Mesenchymal stem cell (in vitro differentiated cells and primary cell): ENCODE results near the gene DPP3.

Experiments
- DNase-seq: peaks from one replicate; pipeline ENCODE4 v3.0.0-alpha.2; 2013
- H2AFZ ChIP-seq: one replicate; pipeline ENCODE4 v1.6.1; 2013; ENCODE audit warnings: low read depth, mild to moderate bottlenecking, control low read depth, inconsistent platforms, low read length, moderate library complexity
- H2AK5ac ChIP-seq: 2 replicates; pipeline ENCODE4 v1.6.1; 2013; ENCODE audit warnings: low read length, moderate library complexity, mild to moderate bottlenecking, inconsistent platforms; ENCODE audit not compliant: severe bottlenecking
- H2BK120ac ChIP-seq: one replicate; pipeline ENCODE4 v1.6.1; 2013; ENCODE audit warnings: low read depth, mild to moderate bottlenecking, inconsistent platforms, low read length, moderate library complexity
- H2BK12ac ChIP-seq, 2 experiments: one replicate each; pipeline ENCODE4 v1.6.1; 2013; ENCODE audit warnings: inconsistent platforms in 2 of 2, low read length in 2 of 2, mild to moderate bottlenecking in 2 of 2, moderate library complexity in 2 of 2, control low read depth in 1 of 2
- H2BK15ac ChIP-seq: one replicate; pipeline ENCODE4 v1.6.1; 2013; ENCODE audit warnings: mild to moderate bottlenecking, low read depth, inconsistent platforms; ENCODE audit not compliant: poor library complexity, severe bottlenecking
- H2BK5ac ChIP-seq: 2 replicates; pipeline ENCODE4 v1.6.1; 2013; ENCODE audit warnings: low read depth, mild to moderate bottlenecking, low read length, control low read depth, inconsistent platforms; ENCODE audit not compliant: poor library complexity, severe bottlenecking
- H3K14ac ChIP-seq, 2 experiments: one replicate each; pipeline ENCODE4 v1.6.1; 2013; ENCODE audit warnings: inconsistent platforms in 2 of 2, low read length in 2 of 2, control low read depth in 1 of 2, mild to moderate bottlenecking in 1 of 2, moderate library complexity in 1 of 2
- H3K18ac ChIP-seq, 2 experiments: one replicate each; pipeline ENCODE4 v1.6.1; 2013; ENCODE audit warnings: inconsistent platforms in 2 of 2, low read length in 2 of 2, control low read depth in 1 of 2, low read depth in 1 of 2, mild to moderate bottlenecking in 1 of 2
- H3K23ac ChIP-seq, 2 experiments: one replicate each; pipeline ENCODE4 v1.6.1; 2013; ENCODE audit warnings: inconsistent platforms in 2 of 2, low read length in 2 of 2, mild to moderate bottlenecking in 2 of 2, moderate library complexity in 2 of 2, control low read depth in 1 of 2
- H3K27ac ChIP-seq: 2 replicates; pipeline ENCODE4 v1.5.1; 2013; ENCODE audit warnings: mild to moderate bottlenecking, moderate library complexity, low read length, control low read depth, inconsistent platforms; ENCODE audit not compliant: poor library complexity, severe bottlenecking
- H3K27me3 ChIP-seq, 2 experiments: 2 replicates each; pipeline versions ENCODE4 v1.6.1 to v1.7.0; 2013; ENCODE audit warnings: low read length in 2 of 2, mild to moderate bottlenecking in 2 of 2, moderate library complexity in 2 of 2, control low read depth in 1 of 2, inconsistent platforms in 1 of 2; ENCODE audit not compliant: control insufficient read depth in 1 of 2, insufficient read depth in 1 of 2
- H3K36me3 ChIP-seq, 2 experiments: 2 replicates each; pipeline versions ENCODE4 v1.6.1 to v1.7.0; 2013; ENCODE audit warnings: low read length in 2 of 2, control low read depth in 1 of 2, inconsistent platforms in 1 of 2, low read depth in 1 of 2, mild to moderate bottlenecking in 1 of 2; ENCODE audit not compliant: insufficient read depth in 2 of 2, control insufficient read depth in 1 of 2
- H3K4ac ChIP-seq, 2 experiments: one replicate each; pipeline ENCODE4 v1.6.1; 2013; ENCODE audit warnings: inconsistent platforms in 2 of 2, low read length in 2 of 2, mild to moderate bottlenecking in 2 of 2, moderate library complexity in 2 of 2, control low read depth in 1 of 2, low read depth in 1 of 2
- H3K4me1 ChIP-seq: 2 replicates; pipeline ENCODE4 v1.6.1; 2013; ENCODE audit warnings: low read depth, low read length, control low read depth; ENCODE audit not compliant: control insufficient read depth, insufficient read depth
- H3K4me2 ChIP-seq: 2 replicates; pipeline ENCODE4 v1.6.1; 2013; ENCODE audit warnings: low read length, mild to moderate bottlenecking, inconsistent platforms; ENCODE audit not compliant: poor library complexity, severe bottlenecking
- H3K4me3 ChIP-seq, 2 experiments: 2 replicates each; pipeline versions ENCODE4 v1.5.1 to v1.7.0; 2013; ENCODE audit warnings: low read length in 2 of 2, mild to moderate bottlenecking in 2 of 2, control low read depth in 1 of 2, low read depth in 1 of 2; ENCODE audit not compliant: insufficient read depth in 1 of 2
- H3K79me1 ChIP-seq: replicated peaks from 2 replicates; pipeline ENCODE4 v1.6.1; 2013; ENCODE audit warnings: mild to moderate bottlenecking, control low read depth, low read length, inconsistent platforms; ENCODE audit not compliant: poor library complexity, severe bottlenecking
- H3K9ac ChIP-seq: 2 replicates; pipeline ENCODE4 v1.7.0; 2013; ENCODE audit warnings: mild to moderate bottlenecking, low read length, moderate library complexity
- H3K9me3 ChIP-seq: 2 replicates; pipeline ENCODE4 v1.7.0; 2013; ENCODE audit warnings: mild to moderate bottlenecking, low read length; ENCODE audit not compliant: control insufficient read depth
- H4K8ac ChIP-seq: one replicate; pipeline ENCODE4 v1.6.1; 2013; ENCODE audit warnings: inconsistent platforms, mild to moderate bottlenecking, low read length, moderate library complexity
- H4K91ac ChIP-seq: one replicate; pipeline ENCODE4 v1.6.1; 2013; ENCODE audit warnings: mild to moderate bottlenecking, low read length, inconsistent platforms
- WGBS: methylation state at CpG from one replicate; pipeline ENCODE4 v1.1.7; 2013; ENCODE audit warnings: mixed read lengths; 5-methylcytosine and 5-hydroxymethylcytosine counted together

The DPP3 gene

DNA sequence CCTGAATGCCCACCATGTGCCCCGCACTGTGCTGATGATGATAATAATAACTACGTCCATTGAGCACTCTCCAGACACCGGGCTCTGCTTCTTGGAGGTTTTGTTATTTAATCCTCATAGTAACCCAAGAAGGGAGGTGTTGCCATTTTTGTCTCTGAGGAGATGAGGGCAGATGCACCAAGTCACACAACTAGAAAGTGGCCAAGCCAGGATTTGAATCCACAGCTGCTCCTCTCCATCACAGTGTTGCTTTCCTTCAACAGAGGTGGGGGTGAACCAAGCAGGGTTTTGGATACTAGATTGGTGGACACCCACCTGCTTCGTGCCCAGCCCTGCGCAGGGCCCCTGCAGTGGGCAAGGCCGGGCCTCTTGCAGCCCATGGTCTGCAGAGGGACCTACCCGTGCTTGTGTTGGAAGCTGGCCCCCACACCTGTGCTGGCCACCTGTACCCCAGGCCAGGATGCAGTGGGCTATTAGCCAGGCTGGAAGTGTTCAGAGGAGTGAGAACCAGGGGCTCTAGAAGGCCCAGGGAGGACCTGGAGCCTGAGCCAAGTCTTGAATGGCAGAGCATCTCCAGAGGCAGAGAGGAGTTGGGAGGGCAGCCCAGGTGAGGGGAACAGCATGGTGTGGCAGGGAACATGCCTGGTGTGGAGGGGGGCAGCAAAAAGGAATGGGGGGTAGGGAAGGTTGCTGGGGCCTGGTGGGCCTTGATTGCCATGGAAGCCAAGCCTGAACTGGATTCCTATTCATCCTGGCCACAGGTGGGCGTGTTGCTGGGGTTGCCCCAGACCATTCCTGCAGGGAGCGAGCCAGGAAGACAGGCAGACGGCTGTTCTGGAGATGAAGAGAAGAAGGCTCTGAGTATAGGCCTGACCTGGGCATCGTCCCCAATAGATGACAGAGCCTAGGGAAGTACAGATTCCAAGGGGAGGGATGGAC lies 2.7 kb upstream of the DPP3 start:
- Histone ChIP-seq H3K4me3 (no peak overlapping the region), H3K79me1 (peaks cover 25% of the 10 kb centered on the region), H3K36me3 (peaks cover 37 to 45% of the 10 kb centered on the region in 2 experiments), H3K18ac (no peak overlapping the region), H3K4ac (no peak overlapping the region), H4K8ac (peak overlapping the region; percentile 19), H3K9ac (no peak overlapping the region), H3K9me3 (no peaks in the 10 kb centered on the region), H2BK15ac (no peak overlapping the region), H2BK5ac (no peak overlapping the region), H2BK120ac (no peak overlapping the region), H3K23ac (no peak overlapping the region), H3K27ac (no peak overlapping the region), H4K91ac (no peak overlapping the region), H2BK12ac (no peak overlapping the region), H3K14ac (no peak overlapping the region), H3K4me2 (no peak overlapping the region), H3K27me3 (no peaks in the 10 kb centered on the region), H3K4me1 (peaks cover 16% of the 10 kb centered on the region), H2AFZ (no peak overlapping the region), H2AK5ac (no peak overlapping the region)
- DNase-seq = no peak
- 91% methylated on average over 11 of the region's 11 CpGs for WGBS

DNA sequence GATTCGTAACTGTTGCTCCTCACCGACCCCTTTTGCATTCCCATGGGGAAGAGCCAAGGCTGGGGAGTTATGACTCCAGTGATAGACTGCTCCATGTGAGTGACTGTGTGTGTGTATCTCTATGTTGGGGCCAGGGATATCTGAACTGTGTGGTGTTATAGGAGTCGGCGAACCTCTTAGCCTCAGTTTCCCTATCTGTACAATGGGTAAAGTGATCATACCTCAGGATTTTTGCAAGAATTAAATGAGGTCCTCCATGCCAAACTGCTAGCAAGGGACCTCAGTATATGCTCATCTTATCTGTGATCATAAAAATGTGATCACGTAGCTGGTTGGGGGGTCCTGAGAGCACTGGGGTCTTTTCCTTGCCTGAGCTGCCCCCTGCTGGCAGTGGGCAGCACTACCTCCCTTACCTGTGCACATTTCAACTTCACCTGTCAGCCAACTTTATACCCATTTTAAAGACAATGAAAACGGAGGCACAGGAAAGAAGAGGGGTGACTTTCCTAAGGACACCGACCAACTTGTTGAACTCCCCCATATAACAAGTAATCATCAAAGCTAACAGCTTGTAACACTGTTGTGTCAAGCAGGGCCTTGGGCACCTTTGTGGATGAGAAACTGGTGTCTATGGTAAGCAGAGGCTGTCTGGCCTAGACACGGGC lies 1.4 kb upstream of the DPP3 start:
- peaks cover 16% of the 10 kb centered on the region for H3K4me1 ChIP-seq
- H3K4me2 ChIP-seq = peak overlapping the region; percentile 82
- H2BK5ac ChIP-seq = no peak overlapping the region
- H3K27me3 ChIP-seq = no peaks in the 10 kb centered on the region
- H3K23ac ChIP-seq = no peak overlapping the region
- no peak for DNase-seq
- peak overlapping the region; percentile 37 for H4K91ac ChIP-seq
- peak overlapping the region in 1 of 2 experiments; percentile 97 for H3K4ac ChIP-seq
- peak overlapping the region; percentile 46 to 84 for H3K18ac ChIP-seq
- no peaks in the 10 kb centered on the region for H3K9me3 ChIP-seq
- H3K27ac ChIP-seq = peak overlapping the region; percentile 96
- no peak overlapping the region for H2AFZ ChIP-seq
- no peak overlapping the region for H3K14ac ChIP-seq
- no peak overlapping the region for H2BK120ac ChIP-seq
- H3K79me1 ChIP-seq = peaks cover 25% of the 10 kb centered on the region
- H2BK12ac ChIP-seq = no peak overlapping the region
- WGBS = 49% methylated on average over 5 of the region's 8 CpGs
- H3K36me3 ChIP-seq = peaks cover 35 to 38% of the 10 kb centered on the region in 2 experiments
- H3K4me3 ChIP-seq = peak overlapping the region; percentile 73 to 96
- no peak overlapping the region for H2AK5ac ChIP-seq
- no peak overlapping the region for H2BK15ac ChIP-seq
- H4K8ac ChIP-seq = peak overlapping the region; percentile 94
- H3K9ac ChIP-seq = peak overlapping the region; percentile 99

DNA sequence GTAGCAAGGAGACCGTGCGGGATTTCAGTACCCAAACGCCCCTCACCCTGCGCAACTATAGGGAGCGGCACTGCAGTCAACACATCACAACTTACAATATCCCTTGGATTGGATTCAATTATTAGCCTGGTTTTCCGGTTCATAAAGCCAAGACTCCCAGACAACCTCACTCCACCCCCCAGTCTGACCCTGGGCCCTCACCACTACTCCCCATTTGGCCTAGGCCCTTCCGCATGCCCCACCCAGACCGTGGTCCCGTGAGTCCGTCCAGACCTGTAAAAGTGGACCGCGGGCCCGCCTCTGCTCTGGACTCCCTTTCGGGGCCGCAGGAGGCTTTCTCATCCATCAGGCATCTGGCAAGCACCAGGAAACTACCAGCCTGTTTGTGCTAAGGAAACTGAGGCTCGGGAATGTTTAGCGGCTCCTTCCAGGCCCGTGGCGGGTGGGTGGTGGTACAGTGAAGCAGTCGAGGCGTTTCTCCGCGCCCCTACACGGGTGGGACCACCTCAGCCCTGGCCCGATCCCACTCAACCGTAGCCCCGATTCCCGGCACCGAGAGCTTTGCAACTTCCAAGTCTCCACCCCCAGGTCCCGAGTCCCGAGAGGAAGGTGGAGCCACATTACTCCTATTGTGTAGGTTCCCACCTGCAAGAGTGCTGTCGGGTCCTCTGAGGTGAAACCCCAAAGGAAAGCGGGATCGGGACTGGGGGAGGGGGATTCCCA lies 679 bp upstream of the DPP3 start:
- H2BK120ac ChIP-seq = peak overlapping the region; percentile 71
- peak; percentile 59 for DNase-seq
- peak overlapping the region; percentile 24 for H2AK5ac ChIP-seq
- H3K27ac ChIP-seq = peak overlapping the region; percentile 96
- H3K23ac ChIP-seq = peak overlapping the region in 1 of 2 experiments; percentile 46
- peak overlapping the region; percentile 85 for H2BK5ac ChIP-seq
- peak overlapping the region; percentile 46 to 84 for H3K18ac ChIP-seq
- peak overlapping the region; percentile 73 to 96 for H3K4me3 ChIP-seq
- peak overlapping the region; percentile 36 for H2AFZ ChIP-seq
- H3K36me3 ChIP-seq = peaks cover 31 to 35% of the 10 kb centered on the region in 2 experiments
- peak overlapping the region; percentile 94 for H4K8ac ChIP-seq
- peak overlapping the region; percentile 55 to 97 for H3K4ac ChIP-seq
- H3K27me3 ChIP-seq = no peaks in the 10 kb centered on the region
- H2BK15ac ChIP-seq = peak overlapping the region; percentile 91
- peaks cover 16% of the 10 kb centered on the region for H3K4me1 ChIP-seq
- peaks cover 25% of the 10 kb centered on the region for H3K79me1 ChIP-seq
- 2% methylated on average over 32 of the region's 34 CpGs for WGBS
- no peak overlapping the region for H2BK12ac ChIP-seq
- H4K91ac ChIP-seq = peak overlapping the region; percentile 65
- peak overlapping the region in 1 of 2 experiments; percentile 82 for H3K14ac ChIP-seq
- peak overlapping the region; percentile 82 for H3K4me2 ChIP-seq
- H3K9me3 ChIP-seq = no peaks in the 10 kb centered on the region
- peak overlapping the region; percentile 99 for H3K9ac ChIP-seq
